Smooth muscle cell (in vitro differentiated cells): ENCODE data around the gene MGAT2. TPM values are rescaled to one million over a fixed set of nuclear protein-coding genes. Genes with fewer than 3 reads are reported as not detected.

Experiments used
- DNase-seq: peaks from one replicate; lab custom pipeline; 2025; ENCODE audit not compliant: unreplicated experiment; lab: John Stamatoyannopoulos, UW
- H2AFZ ChIP-seq: fragments of 200-600 bp; sonication (generic); 2 replicates; pipeline ENCODE4 v1.6.0; 2016; ENCODE audit warnings: antibody characterized with exemption, low read depth, mild to moderate bottlenecking
- H3F3A ChIP-seq: fragments of 200-600 bp; sonication (generic); 2 replicates; pipeline ENCODE4 v1.6.0; 2017; ENCODE audit warnings: antibody characterized with exemption, low read depth
- H3K27ac ChIP-seq: fragments of 200-600 bp; sonication (generic); 2 replicates; pipeline ENCODE4 v1.5.1; 2016; ENCODE audit warnings: low read depth, mild to moderate bottlenecking
- H3K27me3 ChIP-seq: fragments of 200-600 bp; sonication (generic); 2 replicates; pipeline ENCODE4 v1.6.1; 2016; ENCODE audit warnings: low read depth, mild to moderate bottlenecking
- H3K36me3 ChIP-seq: fragments of 200-600 bp; sonication (generic); 2 replicates; pipeline ENCODE4 v1.5.1; 2016; ENCODE audit warnings: low read depth
- H3K4me1 ChIP-seq: fragments of 200-600 bp; sonication (generic); 2 replicates; pipeline ENCODE4 v1.5.1; 2016; ENCODE audit warnings: low read depth
- H3K4me2 ChIP-seq: fragments of 200-600 bp; sonication (generic); 2 replicates; pipeline ENCODE4 v1.6.0; 2016; ENCODE audit warnings: mild to moderate bottlenecking
- H3K4me3 ChIP-seq: fragments of 200-600 bp; sonication (generic); 2 replicates; pipeline ENCODE4 v1.5.1; 2016; ENCODE audit warnings: mild to moderate bottlenecking
- H3K79me2 ChIP-seq: fragments of 200-600 bp; sonication (generic); 2 replicates; pipeline ENCODE4 v1.6.0; 2016; ENCODE audit warnings: low read depth, mild to moderate bottlenecking
- H3K9ac ChIP-seq: fragments of 200-600 bp; sonication (generic); 2 replicates; pipeline ENCODE4 v1.6.0; 2016; ENCODE audit warnings: low read depth
- H3K9me3 ChIP-seq: fragments of 200-600 bp; sonication (generic); replicated peaks from 2 replicates; pipeline ENCODE4 v1.5.1; 2016; ENCODE audit warnings: low read depth
- H4K20me1 ChIP-seq: fragments of 200-600 bp; sonication (generic); 2 replicates; pipeline ENCODE4 v1.6.0; 2016; ENCODE audit warnings: low read depth
- WGBS: methylation state at CpG from one replicate; pipeline ENCODE4 v1.1.7; 2016; ENCODE audit warnings: low lambda C conversion rate; 5-methylcytosine and 5-hydroxymethylcytosine counted together
- polyA plus RNA-seq: library from polyadenylated mRNA; unstranded; fragments of >200 nt; fragmentation: Nextera tagmentation; extraction: Ambion mirVana; gene quantifications from 2 replicates; pipeline ENCODE4 v1.2.1, GENCODE V29; 2016
- total RNA-seq: library from RNA; depleted of rRNA; stranded (reverse); fragments of >200 nt; gene quantifications from 2 replicates; pipeline ENCODE4 v1.2.3, GENCODE V29; 2014
- TF ChIP-seq, protein P1 (sequence below): fragments of 200-600 bp; sonication (generic); IDR thresholded peaks from 2 replicates; pipeline ENCODE4 v1.5.1; 2017; ENCODE audit warnings: borderline replicate concordance, mild to moderate bottlenecking, antibody characterized with exemption; ENCODE audit not compliant: insufficient read depth, poor library complexity, severe bottlenecking

Gene MGAT2
- total and polyA plus RNA-seq, 2 experiments from 2014 or later: 41.0 to 50.9 TPM

DNA sequence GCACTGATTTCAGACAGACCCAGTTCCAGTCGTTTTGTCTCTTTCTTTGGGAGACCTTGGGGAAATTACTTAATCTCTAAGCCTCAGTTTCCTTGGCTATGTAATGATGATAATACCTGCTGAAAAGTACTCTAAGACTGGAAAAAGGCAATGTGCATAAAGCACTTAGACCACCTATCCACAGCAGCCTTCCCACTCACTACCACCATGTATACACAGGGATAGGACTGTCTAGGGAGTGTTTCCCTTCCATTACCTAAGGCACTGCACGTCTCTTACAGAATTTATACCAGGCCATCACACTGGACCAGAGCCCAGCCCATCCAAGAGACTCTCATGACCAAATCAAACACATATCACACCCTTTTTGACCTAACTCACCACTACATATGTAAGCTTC lies 40.8 kb upstream of the MGAT2 start:
- Histone ChIP-seq H3K27me3 (no peaks in the 10 kb centered on the region), H3K36me3 (peaks cover 4% of the 10 kb centered on the region), H3K27ac (no peak overlapping the region), H3K4me1 (peaks cover 12% of the 10 kb centered on the region), H4K20me1 (peaks cover 72% of the 10 kb centered on the region), H3K4me3 (no peak overlapping the region), H3K4me2 (no peak overlapping the region), H3K9me3 (no peaks in the 10 kb centered on the region), H2AFZ (no peak overlapping the region), H3K9ac (no peak overlapping the region), H3F3A (peaks cover 8% of the 10 kb centered on the region), H3K79me2 (peaks cover 50% of the 10 kb centered on the region)
- no peak for DNase-seq
- WGBS: 100% methylated on average over 2 of the region's 2 CpGs
- TF ChIP-seq, protein P1, sequence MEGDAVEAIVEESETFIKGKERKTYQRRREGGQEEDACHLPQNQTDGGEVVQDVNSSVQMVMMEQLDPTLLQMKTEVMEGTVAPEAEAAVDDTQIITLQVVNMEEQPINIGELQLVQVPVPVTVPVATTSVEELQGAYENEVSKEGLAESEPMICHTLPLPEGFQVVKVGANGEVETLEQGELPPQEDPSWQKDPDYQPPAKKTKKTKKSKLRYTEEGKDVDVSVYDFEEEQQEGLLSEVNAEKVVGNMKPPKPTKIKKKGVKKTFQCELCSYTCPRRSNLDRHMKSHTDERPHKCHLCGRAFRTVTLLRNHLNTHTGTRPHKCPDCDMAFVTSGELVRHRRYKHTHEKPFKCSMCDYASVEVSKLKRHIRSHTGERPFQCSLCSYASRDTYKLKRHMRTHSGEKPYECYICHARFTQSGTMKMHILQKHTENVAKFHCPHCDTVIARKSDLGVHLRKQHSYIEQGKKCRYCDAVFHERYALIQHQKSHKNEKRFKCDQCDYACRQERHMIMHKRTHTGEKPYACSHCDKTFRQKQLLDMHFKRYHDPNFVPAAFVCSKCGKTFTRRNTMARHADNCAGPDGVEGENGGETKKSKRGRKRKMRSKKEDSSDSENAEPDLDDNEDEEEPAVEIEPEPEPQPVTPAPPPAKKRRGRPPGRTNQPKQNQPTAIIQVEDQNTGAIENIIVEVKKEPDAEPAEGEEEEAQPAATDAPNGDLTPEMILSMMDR: no peak

DNA sequence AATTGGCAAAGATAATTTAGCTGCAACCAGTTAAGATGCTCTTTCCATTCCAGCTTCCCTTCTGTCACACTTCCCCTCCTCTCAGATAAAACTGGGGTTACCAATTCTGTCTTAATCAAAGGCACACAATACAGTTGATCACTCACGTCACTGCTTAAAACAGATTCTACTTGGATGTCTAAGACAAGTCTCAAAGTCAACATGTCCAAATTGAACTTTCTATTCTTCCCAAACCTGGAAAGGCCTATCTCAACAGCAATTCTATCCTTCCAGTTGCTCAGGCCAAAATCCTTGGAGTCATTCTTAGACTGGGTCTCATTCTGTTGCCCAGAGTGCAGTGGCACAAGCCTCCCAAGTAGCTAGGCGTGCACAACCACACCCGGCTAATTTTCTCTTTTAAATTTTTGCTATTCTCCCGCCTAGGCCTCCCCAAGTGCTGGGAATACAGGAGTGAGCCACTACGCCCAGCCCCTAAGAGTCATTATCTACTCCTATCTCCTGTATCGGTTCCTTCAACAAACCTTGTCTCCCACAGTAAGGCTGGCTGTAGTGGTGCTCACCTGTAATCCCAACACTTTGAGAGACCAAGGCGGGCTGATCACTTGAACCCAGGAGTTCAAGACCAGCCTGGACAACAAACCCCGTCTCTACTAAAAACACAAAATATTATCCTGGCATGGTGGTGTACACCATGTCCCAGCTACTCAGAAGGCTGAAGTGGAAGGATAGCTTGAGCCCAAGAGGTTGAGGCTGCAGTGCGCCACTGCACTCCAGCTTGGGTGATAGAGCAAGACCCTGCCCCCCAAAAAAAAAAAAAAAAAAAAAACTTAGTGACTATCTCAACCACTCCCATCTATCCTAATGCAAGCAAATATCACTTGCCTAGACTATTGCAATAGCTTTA lies 39.1 kb upstream of the MGAT2 start:
- DNase-seq: no peak
- 77% methylated on average over 9 of the region's 9 CpGs for WGBS
- Histone ChIP-seq H3K36me3 (peaks cover 4% of the 10 kb centered on the region), H3K4me3 (no peak overlapping the region), H3K27ac (no peak overlapping the region), H3K4me1 (peaks cover 14% of the 10 kb centered on the region), H3K9ac (no peak overlapping the region), H3K27me3 (no peaks in the 10 kb centered on the region), H3K9me3 (no peaks in the 10 kb centered on the region), H2AFZ (no peak overlapping the region), H3F3A (peaks cover 8% of the 10 kb centered on the region), H3K79me2 (peaks cover 63% of the 10 kb centered on the region), H3K4me2 (no peak overlapping the region), H4K20me1 (peaks cover 80% of the 10 kb centered on the region)
- TF ChIP-seq, protein P1: no peak

DNA sequence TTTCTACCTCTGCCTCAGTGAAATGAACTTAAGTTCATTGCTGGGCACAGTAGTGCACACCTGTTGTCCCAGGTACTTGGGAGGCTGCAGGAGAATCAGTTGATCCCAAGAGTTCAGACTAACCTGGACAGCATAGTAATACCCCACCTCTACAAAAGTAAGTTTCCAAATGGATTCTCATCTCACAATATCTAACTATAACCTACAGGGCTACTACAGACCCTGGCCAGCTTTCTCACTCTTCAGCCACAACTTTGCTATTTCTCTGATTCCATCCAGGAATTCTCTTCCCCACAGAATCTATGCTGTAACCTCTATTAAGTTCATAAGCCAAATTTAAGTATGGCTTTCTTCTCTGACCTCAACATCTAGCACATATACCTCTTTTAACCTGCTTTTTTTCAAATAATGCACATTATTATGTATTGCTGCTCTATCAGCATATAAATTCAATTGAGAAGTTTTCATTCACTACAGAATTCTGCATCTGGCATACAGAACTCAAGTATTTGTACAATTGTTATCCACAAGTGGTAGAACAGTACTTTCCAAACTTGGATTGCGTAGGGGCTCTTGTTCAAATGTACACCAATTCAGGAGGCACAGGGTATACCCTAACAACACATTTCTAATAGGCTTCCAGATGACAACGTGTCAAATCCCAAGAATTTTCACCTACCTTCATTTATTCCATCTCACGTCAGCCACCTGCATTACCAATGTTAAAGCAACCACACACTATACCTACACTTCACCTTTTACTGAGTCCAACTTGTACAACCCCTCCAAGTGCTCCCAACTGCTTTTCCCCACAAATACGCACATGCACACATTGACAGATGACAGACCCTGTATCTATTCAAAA lies 38.3 kb upstream of the MGAT2 start:
- H3K27ac ChIP-seq: no peak overlapping the region
- TF ChIP-seq, protein P1: no peak
- no peak overlapping the region for H3K9ac ChIP-seq
- H3K4me1 ChIP-seq: peaks cover 14% of the 10 kb centered on the region
- no peak overlapping the region for H3K4me2 ChIP-seq
- H3F3A ChIP-seq: peaks cover 8% of the 10 kb centered on the region
- H3K9me3 ChIP-seq: no peaks in the 10 kb centered on the region
- peaks cover 63% of the 10 kb centered on the region for H3K79me2 ChIP-seq
- WGBS: over 99% methylated on average over 4 of the region's 4 CpGs
- no peaks in the 10 kb centered on the region for H3K27me3 ChIP-seq
- no peak overlapping the region for H3K4me3 ChIP-seq
- H4K20me1 ChIP-seq: peaks cover 80% of the 10 kb centered on the region
- H2AFZ ChIP-seq: no peak overlapping the region
- no peak for DNase-seq
- peaks cover 4% of the 10 kb centered on the region for H3K36me3 ChIP-seq
